ENCODE measurements around the gene AKAP13.
A peak's percentile ranks its signal among the peaks of the same experiment; 100 is the strongest.
"Not testable (repeated sequence)": the region's sequence is repeated elsewhere in the genome, so short reads cannot be mapped to it uniquely, and the experiment has no call there.

Gene AKAP13

DNA sequence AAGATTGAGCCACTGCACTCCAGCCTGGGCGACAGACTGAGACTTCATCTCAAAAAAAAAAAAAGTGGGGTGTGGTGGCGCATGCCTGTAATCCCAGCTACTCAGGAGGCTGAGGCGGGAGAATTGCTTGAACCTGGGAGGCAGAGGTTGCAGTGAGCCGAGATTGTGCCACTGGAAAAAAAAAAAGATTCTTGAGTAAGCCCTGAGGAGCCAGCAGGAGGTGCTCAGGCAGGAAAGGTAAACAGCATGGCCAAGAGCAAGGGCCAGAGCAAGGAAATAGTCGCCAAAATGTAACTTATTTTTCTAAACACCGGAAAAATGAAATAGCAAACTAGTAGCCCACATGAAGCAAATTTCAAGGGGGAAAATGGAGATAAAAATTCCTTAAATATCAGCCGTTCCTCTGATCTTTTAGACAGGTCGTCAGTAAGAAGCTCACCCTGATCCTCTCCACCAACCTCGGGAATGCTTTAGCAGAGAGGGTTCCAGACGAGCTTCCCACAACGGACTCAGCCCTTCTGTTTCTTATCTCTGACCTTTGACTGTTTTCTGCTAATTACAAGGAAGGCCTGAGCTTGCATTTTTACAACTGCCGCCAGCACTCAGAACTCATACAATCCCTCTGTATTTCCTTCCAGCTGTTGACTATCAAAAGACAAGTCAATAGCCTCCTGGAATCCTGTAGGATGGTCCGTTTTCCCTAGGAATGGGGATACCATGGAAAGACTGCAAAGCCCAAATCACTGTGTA, 45.0 kb upstream of the AKAP13 start:
- peaks cover 3% of the 10 kb centered on the region for H3K9me3 Mint-ChIP-seq
- no peak overlapping the region for H3K4me3 Mint-ChIP-seq
- peak overlapping the region; percentile 75 to 92 (median 78) for H3K27ac Mint-ChIP-seq
- no peaks in the 10 kb centered on the region for H3K36me3 Mint-ChIP-seq (ENCODE audit: low read depth)
- TF ChIP-seq, protein P1, sequence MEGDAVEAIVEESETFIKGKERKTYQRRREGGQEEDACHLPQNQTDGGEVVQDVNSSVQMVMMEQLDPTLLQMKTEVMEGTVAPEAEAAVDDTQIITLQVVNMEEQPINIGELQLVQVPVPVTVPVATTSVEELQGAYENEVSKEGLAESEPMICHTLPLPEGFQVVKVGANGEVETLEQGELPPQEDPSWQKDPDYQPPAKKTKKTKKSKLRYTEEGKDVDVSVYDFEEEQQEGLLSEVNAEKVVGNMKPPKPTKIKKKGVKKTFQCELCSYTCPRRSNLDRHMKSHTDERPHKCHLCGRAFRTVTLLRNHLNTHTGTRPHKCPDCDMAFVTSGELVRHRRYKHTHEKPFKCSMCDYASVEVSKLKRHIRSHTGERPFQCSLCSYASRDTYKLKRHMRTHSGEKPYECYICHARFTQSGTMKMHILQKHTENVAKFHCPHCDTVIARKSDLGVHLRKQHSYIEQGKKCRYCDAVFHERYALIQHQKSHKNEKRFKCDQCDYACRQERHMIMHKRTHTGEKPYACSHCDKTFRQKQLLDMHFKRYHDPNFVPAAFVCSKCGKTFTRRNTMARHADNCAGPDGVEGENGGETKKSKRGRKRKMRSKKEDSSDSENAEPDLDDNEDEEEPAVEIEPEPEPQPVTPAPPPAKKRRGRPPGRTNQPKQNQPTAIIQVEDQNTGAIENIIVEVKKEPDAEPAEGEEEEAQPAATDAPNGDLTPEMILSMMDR (IDR thresholded peaks at IDR 0.05; ENCODE audit: unreplicated experiment in 3 of 3) = no peak
- H3K27me3 Mint-ChIP-seq (ENCODE audit: low read depth) = no peaks in the 10 kb centered on the region
- H3K4me1 Mint-ChIP-seq = peaks cover 36% of the 10 kb centered on the region

DNA sequence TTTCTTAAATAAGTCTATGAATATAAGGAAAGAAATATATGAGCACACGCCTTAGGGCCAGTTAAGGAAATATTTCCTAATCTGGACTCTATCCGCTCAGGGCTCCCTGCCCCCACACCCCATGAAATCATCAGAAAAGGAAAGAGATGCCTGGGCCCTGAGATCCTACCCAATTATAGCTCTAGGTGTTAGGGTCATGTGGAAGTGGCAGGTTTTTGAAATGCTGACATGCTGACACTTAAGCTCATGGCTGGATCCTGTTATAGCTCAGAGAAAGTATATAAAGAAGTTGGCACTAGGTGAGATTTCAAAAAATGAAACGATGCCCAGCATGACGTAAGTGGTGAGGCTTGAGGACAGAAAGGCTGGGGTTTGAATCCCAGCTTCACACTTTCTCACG, 43.5 kb upstream of the AKAP13 start:
- Mint-ChIP-seq H3K4me1 (peaks cover 21% of the 10 kb centered on the region), H3K36me3 (ENCODE audit: low read depth) (no peaks in the 10 kb centered on the region), H3K4me3 (no peak overlapping the region), H3K27ac (no peak overlapping the region), H3K27me3 (ENCODE audit: low read depth) (no peaks in the 10 kb centered on the region), H3K9me3 (peaks cover 3% of the 10 kb centered on the region)
- TF ChIP-seq, protein P1 (IDR thresholded peaks at IDR 0.05; ENCODE audit: unreplicated experiment in 3 of 3) = no peak

DNA sequence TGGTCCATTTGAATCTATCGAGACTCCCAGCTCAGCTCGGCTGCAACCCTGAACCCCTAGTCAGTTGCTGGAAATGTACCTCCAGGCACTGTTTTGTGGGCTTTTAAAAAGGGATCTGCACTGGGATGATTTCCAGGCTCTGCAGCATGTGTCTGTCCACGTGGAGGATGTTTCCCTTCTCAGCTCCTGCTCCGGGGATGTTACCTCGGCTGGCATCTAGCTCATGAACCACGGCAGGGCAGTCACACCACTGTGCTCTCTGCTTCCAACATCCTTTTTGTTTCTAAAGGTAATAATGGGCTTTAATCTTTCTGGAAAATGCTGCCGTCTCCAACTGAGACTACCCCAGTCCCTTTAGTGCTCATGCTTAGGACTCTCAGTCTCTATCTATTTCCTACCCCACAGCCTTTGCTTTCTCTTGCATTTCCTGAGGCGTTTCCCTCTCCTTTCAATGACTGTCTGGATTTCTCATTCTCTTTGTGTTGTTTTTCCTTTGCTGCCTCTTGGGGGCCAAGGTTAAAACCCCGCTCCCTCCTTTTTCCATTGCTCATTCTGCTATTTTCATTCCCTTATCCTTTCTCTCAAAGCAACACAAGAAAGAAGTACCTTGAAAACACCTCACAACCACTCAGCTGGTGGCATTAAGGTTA, 42.9 kb upstream of the AKAP13 start:
- Mint-ChIP-seq H3K36me3 (ENCODE audit: low read depth) (no peaks in the 10 kb centered on the region), H3K27ac (peak overlapping the region in 2 of 3 experiments; percentile 10 to 34), H3K27me3 (ENCODE audit: low read depth) (no peaks in the 10 kb centered on the region), H3K4me1 (peaks cover 20% of the 10 kb centered on the region), H3K4me3 (no peak overlapping the region), H3K9me3 (peaks cover 3% of the 10 kb centered on the region)
- TF ChIP-seq, protein P1 (IDR thresholded peaks at IDR 0.05; ENCODE audit: unreplicated experiment in 3 of 3) = no peak

DNA sequence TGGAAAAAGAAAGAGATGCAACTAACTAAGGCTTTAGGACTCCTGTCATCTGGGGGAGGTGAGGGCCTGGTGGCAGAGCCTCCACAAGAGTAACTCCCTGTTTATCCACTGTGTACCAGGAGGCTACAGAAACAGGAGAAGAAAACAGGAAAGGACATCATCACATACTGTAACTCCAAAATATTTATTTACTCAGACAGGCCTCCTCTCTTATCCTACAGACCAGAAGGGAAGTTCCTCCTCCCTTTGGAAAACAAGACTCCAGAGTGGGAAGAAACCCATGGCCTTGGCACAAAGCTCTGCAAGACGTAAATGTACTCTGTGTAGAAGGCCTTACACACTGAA, 40.1 kb upstream of the AKAP13 start:
- Mint-ChIP-seq H3K27ac (peak overlapping the region in 1 of 3 experiments; percentile 61), H3K9me3 (peaks cover 3% of the 10 kb centered on the region), H3K36me3 (ENCODE audit: low read depth) (no peaks in the 10 kb centered on the region), H3K4me3 (no peak overlapping the region), H3K4me1 (peaks cover 16% of the 10 kb centered on the region), H3K27me3 (ENCODE audit: low read depth) (no peaks in the 10 kb centered on the region)
- TF ChIP-seq, protein P1 (IDR thresholded peaks at IDR 0.05; ENCODE audit: unreplicated experiment in 3 of 3) = no peak

DNA sequence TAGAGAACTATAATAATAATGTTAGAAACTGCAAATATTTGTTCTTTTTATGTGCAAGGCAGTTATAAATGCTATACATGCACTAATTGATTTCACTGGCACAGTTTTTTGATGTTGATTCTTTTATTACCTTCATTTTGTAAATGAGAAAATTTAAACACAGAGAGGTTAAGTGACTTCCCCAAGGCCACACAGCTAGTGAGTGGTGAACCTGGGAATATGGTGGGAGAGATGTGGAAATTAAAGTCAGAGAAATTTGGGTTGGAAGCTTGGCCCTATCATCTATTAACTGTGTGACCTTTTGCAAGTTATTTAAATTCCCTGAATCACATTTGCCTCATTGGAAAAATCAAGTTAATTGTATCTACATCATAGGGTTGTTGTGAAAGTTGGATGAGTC, 39.6 kb upstream of the AKAP13 start:
- Mint-ChIP-seq H3K27me3 (ENCODE audit: low read depth) (no peaks in the 10 kb centered on the region), H3K4me1 (peaks cover 12% of the 10 kb centered on the region), H3K9me3 (peaks cover 3% of the 10 kb centered on the region), H3K36me3 (ENCODE audit: low read depth) (no peaks in the 10 kb centered on the region), H3K4me3 (no peak overlapping the region), H3K27ac (no peak overlapping the region)
- TF ChIP-seq, protein P1 (IDR thresholded peaks at IDR 0.05; ENCODE audit: unreplicated experiment in 3 of 3) = no peak

DNA sequence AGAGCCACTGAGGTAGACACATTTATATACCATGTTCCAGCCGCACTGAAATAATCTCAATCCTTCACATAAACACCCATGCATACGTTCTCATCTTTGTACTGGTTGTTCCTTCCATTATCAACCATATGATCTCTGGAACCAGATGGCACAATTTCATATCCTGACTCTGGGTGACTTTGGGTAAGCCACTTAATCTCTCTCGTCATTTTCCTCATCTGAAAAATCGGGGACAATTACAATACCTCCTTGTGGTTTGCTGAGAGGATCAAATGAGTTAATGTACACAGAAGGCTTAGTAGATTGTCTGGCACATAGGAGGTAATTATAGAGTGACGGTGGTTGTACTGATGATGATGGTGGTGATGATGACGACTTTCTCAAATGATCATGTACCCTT, 38.2 kb upstream of the AKAP13 start:
- not testable (repeated sequence) for H3K27me3 Mint-ChIP-seq (ENCODE audit: low read depth); H3K9me3 Mint-ChIP-seq; H3K27ac Mint-ChIP-seq; H3K4me3 Mint-ChIP-seq; H3K36me3 Mint-ChIP-seq (ENCODE audit: low read depth)
- peaks cover 11% of the 10 kb centered on the region for H3K4me1 Mint-ChIP-seq

DNA sequence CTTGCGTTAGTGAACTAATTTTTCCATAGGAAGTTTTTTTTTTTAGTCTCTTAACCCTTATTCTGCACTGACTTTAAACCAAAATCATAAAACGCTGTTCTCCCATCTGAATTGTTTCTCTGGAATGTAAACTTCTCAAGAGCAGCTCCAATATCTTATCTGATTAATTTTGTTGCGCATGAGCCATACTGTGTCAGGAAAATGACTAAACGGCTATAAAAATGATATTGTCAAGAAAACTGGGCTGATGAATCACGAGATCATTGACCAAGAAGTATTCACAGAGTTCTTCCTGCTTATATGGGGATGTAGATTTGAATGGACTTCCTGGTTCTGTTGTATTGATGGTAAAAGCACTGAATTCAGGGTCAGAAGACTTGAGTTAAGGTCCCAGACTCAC, 37.0 kb upstream of the AKAP13 start:
- not testable (repeated sequence) for H3K36me3 Mint-ChIP-seq (ENCODE audit: low read depth); H3K27me3 Mint-ChIP-seq (ENCODE audit: low read depth); H3K27ac Mint-ChIP-seq; H3K4me3 Mint-ChIP-seq; H3K4me1 Mint-ChIP-seq; H3K9me3 Mint-ChIP-seq

DNA sequence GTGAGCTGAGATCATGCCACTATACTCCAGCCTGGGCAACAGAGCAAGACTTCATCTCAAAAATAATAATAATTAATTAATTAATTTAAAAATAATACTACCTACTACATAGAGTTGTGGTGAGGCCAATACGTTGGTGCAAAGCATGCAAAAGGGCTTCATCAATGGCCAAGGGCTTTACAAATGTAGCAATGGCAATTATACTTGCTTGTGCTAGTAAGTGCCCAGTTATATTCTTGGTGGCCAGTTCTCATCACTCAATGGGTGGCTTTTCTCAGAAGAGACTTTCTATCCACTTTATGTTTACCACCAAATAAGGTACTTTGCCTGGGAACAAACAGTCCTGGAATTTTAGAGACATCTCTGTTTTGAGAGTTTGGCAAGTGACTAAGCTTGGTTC, 36.2 kb upstream of the AKAP13 start:
- not testable (repeated sequence) for H3K4me3 Mint-ChIP-seq; H3K27ac Mint-ChIP-seq; H3K36me3 Mint-ChIP-seq (ENCODE audit: low read depth); H3K27me3 Mint-ChIP-seq (ENCODE audit: low read depth); H3K9me3 Mint-ChIP-seq
- peaks cover 15% of the 10 kb centered on the region for H3K4me1 Mint-ChIP-seq

DNA sequence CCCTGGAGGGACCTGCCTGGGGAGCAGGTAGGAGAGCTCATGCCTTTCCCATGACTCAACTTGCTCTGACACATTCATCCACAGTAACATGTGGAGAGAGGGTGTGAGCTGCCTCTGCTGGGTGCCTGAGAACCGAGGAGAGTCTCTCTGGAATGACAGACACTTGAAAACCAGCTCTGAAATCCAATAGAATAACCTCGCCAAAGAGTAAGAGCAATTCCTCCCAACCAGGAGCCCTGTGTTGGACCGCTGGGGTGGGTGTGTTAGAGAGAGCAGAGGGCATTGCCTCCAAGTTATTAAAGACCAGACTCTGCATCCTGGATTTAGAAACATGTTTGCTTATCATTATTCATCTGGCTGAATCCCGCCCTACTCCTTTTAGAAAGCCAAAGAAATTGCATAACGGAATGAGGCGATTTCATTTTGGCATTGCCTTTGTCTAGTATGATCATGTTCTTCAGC, 35.7 kb upstream of the AKAP13 start:
- not testable (repeated sequence) for H3K4me3 Mint-ChIP-seq; H3K27me3 Mint-ChIP-seq (ENCODE audit: low read depth); H3K9me3 Mint-ChIP-seq; H3K36me3 Mint-ChIP-seq (ENCODE audit: low read depth); H3K27ac Mint-ChIP-seq
- H3K4me1 Mint-ChIP-seq = peaks cover 15% of the 10 kb centered on the region
